Measurements from ENCODE around the gene RASAL1.

DNA sequence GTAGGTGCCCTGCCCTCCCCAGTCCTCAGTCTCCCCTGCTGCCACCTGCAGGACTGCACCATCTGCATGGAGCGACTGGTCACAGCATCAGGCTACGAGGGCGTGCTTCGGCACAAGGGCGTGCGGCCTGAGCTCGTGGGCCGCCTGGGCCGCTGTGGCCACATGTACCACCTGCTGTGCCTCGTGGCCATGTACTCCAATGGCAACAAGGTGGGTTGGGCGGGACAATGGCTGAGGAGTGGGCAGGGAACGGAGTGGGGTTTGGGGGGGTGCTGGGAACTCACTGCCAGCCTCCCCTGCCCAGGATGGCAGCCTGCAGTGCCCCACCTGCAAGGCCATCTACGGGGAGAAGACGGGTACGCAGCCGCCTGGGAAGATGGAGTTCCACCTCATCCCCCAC is 40.8 kb downstream of the RASAL1 start:
- TF ChIP-seq, protein P1, sequence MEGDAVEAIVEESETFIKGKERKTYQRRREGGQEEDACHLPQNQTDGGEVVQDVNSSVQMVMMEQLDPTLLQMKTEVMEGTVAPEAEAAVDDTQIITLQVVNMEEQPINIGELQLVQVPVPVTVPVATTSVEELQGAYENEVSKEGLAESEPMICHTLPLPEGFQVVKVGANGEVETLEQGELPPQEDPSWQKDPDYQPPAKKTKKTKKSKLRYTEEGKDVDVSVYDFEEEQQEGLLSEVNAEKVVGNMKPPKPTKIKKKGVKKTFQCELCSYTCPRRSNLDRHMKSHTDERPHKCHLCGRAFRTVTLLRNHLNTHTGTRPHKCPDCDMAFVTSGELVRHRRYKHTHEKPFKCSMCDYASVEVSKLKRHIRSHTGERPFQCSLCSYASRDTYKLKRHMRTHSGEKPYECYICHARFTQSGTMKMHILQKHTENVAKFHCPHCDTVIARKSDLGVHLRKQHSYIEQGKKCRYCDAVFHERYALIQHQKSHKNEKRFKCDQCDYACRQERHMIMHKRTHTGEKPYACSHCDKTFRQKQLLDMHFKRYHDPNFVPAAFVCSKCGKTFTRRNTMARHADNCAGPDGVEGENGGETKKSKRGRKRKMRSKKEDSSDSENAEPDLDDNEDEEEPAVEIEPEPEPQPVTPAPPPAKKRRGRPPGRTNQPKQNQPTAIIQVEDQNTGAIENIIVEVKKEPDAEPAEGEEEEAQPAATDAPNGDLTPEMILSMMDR (tag by site-specific recombination; IDR thresholded peaks at IDR 0.05), result no peak
- TF ChIP-seq, protein P2, sequence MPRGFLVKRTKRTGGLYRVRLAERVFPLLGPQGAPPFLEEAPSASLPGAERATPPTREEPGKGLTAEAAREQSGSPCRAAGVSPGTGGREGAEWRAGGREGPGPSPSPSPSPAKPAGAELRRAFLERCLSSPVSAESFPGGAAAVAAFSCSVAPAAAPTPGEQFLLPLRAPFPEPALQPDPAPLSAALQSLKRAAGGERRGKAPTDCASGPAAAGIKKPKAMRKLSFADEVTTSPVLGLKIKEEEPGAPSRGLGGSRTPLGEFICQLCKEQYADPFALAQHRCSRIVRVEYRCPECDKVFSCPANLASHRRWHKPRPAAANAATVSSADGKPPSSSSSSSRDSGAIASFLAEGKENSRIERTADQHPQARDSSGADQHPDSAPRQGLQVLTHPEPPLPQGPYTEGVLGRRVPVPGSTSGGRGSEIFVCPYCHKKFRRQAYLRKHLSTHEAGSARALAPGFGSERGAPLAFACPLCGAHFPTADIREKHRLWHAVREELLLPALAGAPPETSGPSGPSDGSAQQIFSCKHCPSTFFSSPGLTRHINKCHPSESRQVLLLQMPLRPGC (tag by site-specific recombination; IDR thresholded peaks at IDR 0.05), result no peak
- TF ChIP-seq, protein P3, sequence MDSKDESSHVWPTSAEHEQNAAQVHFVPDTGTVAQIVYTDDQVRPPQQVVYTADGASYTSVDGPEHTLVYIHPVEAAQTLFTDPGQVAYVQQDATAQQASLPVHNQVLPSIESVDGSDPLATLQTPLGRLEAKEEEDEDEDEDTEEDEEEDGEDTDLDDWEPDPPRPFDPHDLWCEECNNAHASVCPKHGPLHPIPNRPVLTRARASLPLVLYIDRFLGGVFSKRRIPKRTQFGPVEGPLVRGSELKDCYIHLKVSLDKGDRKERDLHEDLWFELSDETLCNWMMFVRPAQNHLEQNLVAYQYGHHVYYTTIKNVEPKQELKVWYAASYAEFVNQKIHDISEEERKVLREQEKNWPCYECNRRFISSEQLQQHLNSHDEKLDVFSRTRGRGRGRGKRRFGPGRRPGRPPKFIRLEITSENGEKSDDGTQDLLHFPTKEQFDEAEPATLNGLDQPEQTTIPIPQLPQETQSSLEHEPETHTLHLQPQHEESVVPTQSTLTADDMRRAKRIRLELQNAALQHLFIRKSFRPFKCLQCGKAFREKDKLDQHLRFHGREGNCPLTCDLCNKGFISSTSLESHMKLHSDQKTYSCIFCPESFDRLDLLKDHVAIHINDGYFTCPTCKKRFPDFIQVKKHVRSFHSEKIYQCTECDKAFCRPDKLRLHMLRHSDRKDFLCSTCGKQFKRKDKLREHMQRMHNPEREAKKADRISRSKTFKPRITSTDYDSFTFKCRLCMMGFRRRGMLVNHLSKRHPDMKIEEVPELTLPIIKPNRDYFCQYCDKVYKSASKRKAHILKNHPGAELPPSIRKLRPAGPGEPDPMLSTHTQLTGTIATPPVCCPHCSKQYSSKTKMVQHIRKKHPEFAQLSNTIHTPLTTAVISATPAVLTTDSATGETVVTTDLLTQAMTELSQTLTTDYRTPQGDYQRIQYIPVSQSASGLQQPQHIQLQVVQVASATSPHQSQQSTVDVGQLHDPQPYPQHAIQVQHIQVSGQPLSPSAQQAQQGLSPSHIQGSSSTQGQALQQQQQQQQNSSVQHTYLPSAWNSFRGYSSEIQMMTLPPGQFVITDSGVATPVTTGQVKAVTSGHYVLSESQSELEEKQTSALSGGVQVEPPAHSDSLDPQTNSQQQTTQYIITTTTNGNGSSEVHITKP (tag by site-specific recombination; IDR thresholded peaks at IDR 0.05), result no peak
- TF ChIP-seq ZNF280D (tag by site-specific recombination; IDR thresholded peaks at IDR 0.05), result no peak
